Activated naive CD8-positive, alpha-beta T cell treated with anti-CD3 and anti-CD28 coated beads, Interleukin-2, amount 50 U/mL, for 24 hours (primary cell): ENCODE measurements around the gene TANGO6.

Source experiments
- ATAC-seq: fragments of 150-1000 bp; cut with Tn5 transposase; one replicate; pipeline ENCODE4 v1.10.0; 2021
- DNase-seq: peaks from one replicate; pipeline ENCODE4 v3.0.0; 2021
- H3K27ac Mint-ChIP-seq: one replicate; pipeline ENCODE4 v1.8.0; 2021; ENCODE audit warnings: mild to moderate bottlenecking, mixed read lengths
- H3K27me3 Mint-ChIP-seq: one replicate; pipeline ENCODE4 v1.8.0; 2021; ENCODE audit warnings: mixed read lengths
- H3K36me3 Mint-ChIP-seq: one replicate; pipeline ENCODE4 v1.8.0; 2021; ENCODE audit warnings: low read depth, mixed read lengths
- H3K4me1 Mint-ChIP-seq: one replicate; pipeline ENCODE4 v1.8.0; 2021; ENCODE audit warnings: mixed read lengths
- H3K4me3 Mint-ChIP-seq: one replicate; pipeline ENCODE4 v1.8.0; 2021; ENCODE audit warnings: mild to moderate bottlenecking, moderate library complexity, mixed read lengths
- H3K9me3 Mint-ChIP-seq: one replicate; pipeline ENCODE4 v1.8.0; 2021; ENCODE audit warnings: mixed read lengths

TANGO6 gene

GRCh38 chr16:68951991-68952877 is 108.9 kb downstream of the TANGO6 start:
- H3K4me1 Mint-ChIP-seq: no peaks in the 10 kb centered on the region
- no peak overlapping the region for H3K4me3 Mint-ChIP-seq
- H3K36me3 Mint-ChIP-seq: peaks cover 10% of the 10 kb centered on the region
- ATAC-seq: no peak
- no peaks in the 10 kb centered on the region for H3K9me3 Mint-ChIP-seq
- DNase-seq: no peak
- H3K27ac Mint-ChIP-seq: no peak overlapping the region
- H3K27me3 Mint-ChIP-seq: no peaks in the 10 kb centered on the region

GRCh38 chr16:68954911-68955635 is 111.7 kb downstream of the TANGO6 start:
- ATAC-seq (no peak), DNase-seq (no peak)
- Mint-ChIP-seq H3K36me3 (peaks cover 2% of the 10 kb centered on the region), H3K4me3 (no peak overlapping the region), H3K27me3 (no peaks in the 10 kb centered on the region), H3K4me1 (no peaks in the 10 kb centered on the region), H3K9me3 (no peaks in the 10 kb centered on the region), H3K27ac (no peak overlapping the region)

GRCh38 chr16:68960910-68961309 is 117.6 kb downstream of the TANGO6 start:
- peaks cover 10% of the 10 kb centered on the region for H3K36me3 Mint-ChIP-seq
- H3K27ac Mint-ChIP-seq: no peak overlapping the region

GRCh38 chr16:68961778-68962402 is 118.6 kb downstream of the TANGO6 start:
- Mint-ChIP-seq H3K27me3 (no peaks in the 10 kb centered on the region), H3K36me3 (peaks cover 10% of the 10 kb centered on the region), H3K9me3 (no peaks in the 10 kb centered on the region), H3K4me1 (no peaks in the 10 kb centered on the region), H3K4me3 (no peak overlapping the region), H3K27ac (no peak overlapping the region)
- no peak for DNase-seq
- no peak for ATAC-seq

More at GRCh38 chr16:68960910-68961309, 117.6 kb downstream of the TANGO6 start:
- Mint-ChIP-seq H3K4me3 (no peak overlapping the region), H3K27me3 (no peaks in the 10 kb centered on the region), H3K9me3 (no peaks in the 10 kb centered on the region), H3K4me1 (no peaks in the 10 kb centered on the region)
- ATAC-seq: no peak
- DNase-seq: no peak

GRCh38 chr16:68969338-68969737 is 126.0 kb downstream of the TANGO6 start:
- no peaks in the 10 kb centered on the region for H3K9me3 Mint-ChIP-seq
- H3K4me3 Mint-ChIP-seq: no peak overlapping the region
- no peak for DNase-seq
- ATAC-seq: no peak
- H3K36me3 Mint-ChIP-seq: peaks cover 8% of the 10 kb centered on the region
- H3K4me1 Mint-ChIP-seq: no peaks in the 10 kb centered on the region
- no peak overlapping the region for H3K27ac Mint-ChIP-seq
- H3K27me3 Mint-ChIP-seq: no peaks in the 10 kb centered on the region

GRCh38 chr16:68972013-68972412 is 128.7 kb downstream of the TANGO6 start:
- no peak for DNase-seq
- Mint-ChIP-seq H3K4me1 (no peaks in the 10 kb centered on the region), H3K27me3 (no peaks in the 10 kb centered on the region), H3K36me3 (peaks cover 22% of the 10 kb centered on the region), H3K9me3 (no peaks in the 10 kb centered on the region), H3K27ac (no peak overlapping the region), H3K4me3 (no peak overlapping the region)
- no peak for ATAC-seq

GRCh38 chr16:68972720-68973119 is 129.4 kb downstream of the TANGO6 start:
- Mint-ChIP-seq H3K27me3 (no peaks in the 10 kb centered on the region), H3K4me1 (no peaks in the 10 kb centered on the region), H3K27ac (no peak overlapping the region), H3K9me3 (no peaks in the 10 kb centered on the region), H3K36me3 (peaks cover 21% of the 10 kb centered on the region), H3K4me3 (no peak overlapping the region)
- ATAC-seq: no peak
- DNase-seq: no peak

- Mint-ChIP-seq H3K27me3 (no peaks in the 10 kb centered on the region), H3K36me3 (peaks cover 28% of the 10 kb centered on the region), H3K4me3 (no peak overlapping the region), H3K4me1 (no peaks in the 10 kb centered on the region), H3K27ac (no peak overlapping the region), H3K9me3 (no peaks in the 10 kb centered on the region)
- ATAC-seq (no peak), DNase-seq (no peak)
Measured at GRCh38 chr16:68973611-68974120, 130.3 kb downstream of the TANGO6 start.

- ATAC-seq: no peak
- Mint-ChIP-seq H3K36me3 (peaks cover 39% of the 10 kb centered on the region), H3K27ac (no peak overlapping the region), H3K4me3 (no peak overlapping the region), H3K27me3 (no peaks in the 10 kb centered on the region), H3K9me3 (no peaks in the 10 kb centered on the region), H3K4me1 (no peaks in the 10 kb centered on the region)
- no peak for DNase-seq
Measured at GRCh38 chr16:68978303-68978954, 135.1 kb downstream of the TANGO6 start.

GRCh38 chr16:68980695-68981315 is 137.5 kb downstream of the TANGO6 start:
- no peaks in the 10 kb centered on the region for H3K9me3 Mint-ChIP-seq
- H3K4me1 Mint-ChIP-seq: no peaks in the 10 kb centered on the region
- H3K27me3 Mint-ChIP-seq: no peaks in the 10 kb centered on the region
- DNase-seq (no peak), ATAC-seq (no peak)
- peaks cover 28% of the 10 kb centered on the region for H3K36me3 Mint-ChIP-seq
- H3K27ac Mint-ChIP-seq: no peak overlapping the region
- H3K4me3 Mint-ChIP-seq: no peak overlapping the region

GRCh38 chr16:68981971-68982370 is 138.6 kb downstream of the TANGO6 start:
- Mint-ChIP-seq H3K27me3 (no peaks in the 10 kb centered on the region), H3K9me3 (no peaks in the 10 kb centered on the region), H3K4me1 (no peaks in the 10 kb centered on the region), H3K4me3 (no peak overlapping the region), H3K36me3 (peaks cover 27% of the 10 kb centered on the region), H3K27ac (no peak overlapping the region)
- no peak for ATAC-seq
- DNase-seq: no peak

GRCh38 chr16:68984467-68984866 is 141.1 kb downstream of the TANGO6 start:
- Mint-ChIP-seq H3K27ac (no peak overlapping the region), H3K36me3 (peaks cover 19% of the 10 kb centered on the region), H3K27me3 (no peaks in the 10 kb centered on the region), H3K9me3 (no peaks in the 10 kb centered on the region), H3K4me1 (no peaks in the 10 kb centered on the region), H3K4me3 (no peak overlapping the region)
- DNase-seq (no peak), ATAC-seq (no peak)

- no peak for ATAC-seq
- Mint-ChIP-seq H3K9me3 (no peaks in the 10 kb centered on the region), H3K4me1 (no peaks in the 10 kb centered on the region), H3K27ac (no peak overlapping the region), H3K36me3 (peaks cover 20% of the 10 kb centered on the region), H3K4me3 (no peak overlapping the region), H3K27me3 (no peaks in the 10 kb centered on the region)
- no peak for DNase-seq
Measured at GRCh38 chr16:68985268-68985667, 141.9 kb downstream of the TANGO6 start.

GRCh38 chr16:68985855-68986254 is 142.5 kb downstream of the TANGO6 start:
- ATAC-seq: no peak
- no peaks in the 10 kb centered on the region for H3K4me1 Mint-ChIP-seq

More at GRCh38 chr16:68985855-68986254, 142.5 kb downstream of the TANGO6 start:
- Mint-ChIP-seq H3K9me3 (no peaks in the 10 kb centered on the region), H3K27ac (no peak overlapping the region), H3K4me3 (no peak overlapping the region), H3K36me3 (peaks cover 21% of the 10 kb centered on the region), H3K27me3 (no peaks in the 10 kb centered on the region)
- DNase-seq: no peak
